HCT116 (cell line): ENCODE data around the gene GPR31.

Experiments used
- CBX3 ChIP-seq: IDR thresholded peaks from 2 replicates; pipeline ENCODE4 v1.6.1; 2012; ENCODE audit warnings: low read depth
- CEBPB ChIP-seq: IDR thresholded peaks from 2 replicates; pipeline ENCODE4 v1.6.1; 2012; ENCODE audit warnings: low read depth
- EZH2 ChIP-seq: fragments of 200-600 bp; sonication (generic); IDR thresholded peaks from 2 replicates; pipeline ENCODE4 v1.6.1; 2017; ENCODE audit warnings: antibody characterized with exemption, mixed run types
- EZH2phosphoT487 ChIP-seq: fragments of 200-600 bp; IDR thresholded peaks from 2 replicates; pipeline ENCODE4 v1.6.1; 2018; ENCODE audit warnings: antibody characterized with exemption, borderline replicate concordance
- POLR2A ChIP-seq: IDR thresholded peaks from 2 replicates; pipeline ENCODE4 v1.7.0; 2011; ENCODE audit warnings: borderline replicate concordance; ENCODE audit not compliant: insufficient read depth, insufficient read length; ENCODE audit errors: extremely low read depth
- POLR2AphosphoS5 ChIP-seq: IDR thresholded peaks from 2 replicates; pipeline ENCODE4 v1.6.1; 2011; ENCODE audit warnings: mild to moderate bottlenecking, low read depth, low read length, moderate library complexity
- SIN3A ChIP-seq: IDR thresholded peaks from 2 replicates; pipeline ENCODE4 v1.6.1; 2012; ENCODE audit warnings: low read depth
- YY1 ChIP-seq: IDR thresholded peaks from 2 replicates; pipeline ENCODE4 v1.6.1; 2011; ENCODE audit warnings: low read length, low read depth, moderate library complexity, mild to moderate bottlenecking; ENCODE audit not compliant: insufficient replicate concordance; ENCODE audit errors: extremely low read depth
- ZFX ChIP-seq: fragments of 450-650 bp; IDR thresholded peaks from 2 replicates; pipeline ENCODE4 v1.6.1; 2017
- ZNF274 ChIP-seq: fragments of 200-500 bp; sonication (Bioruptor generic); IDR thresholded peaks from 2 replicates; pipeline ENCODE4 v1.6.1; 2014; ENCODE audit warnings: mild to moderate bottlenecking, low read depth, low read length, inconsistent platforms
- TF ChIP-seq, protein P1 (sequence below), 3 experiments: fragments of 200-600 bp in 1 of 3; sonication (generic) in 1 of 3; IDR thresholded peaks in 2 of 3; conservative IDR thresholded peaks in 1 of 3; 2 replicates each; pipeline ENCODE4 v1.5.1; 2012 to 2017; ENCODE audit warnings: low read depth in 2 of 3, low read length in 2 of 3, antibody characterized with exemption in 1 of 3, borderline replicate concordance in 1 of 3, control low read depth in 1 of 3, mild to moderate bottlenecking in 1 of 3, mixed read lengths in 1 of 3, mixed run types in 1 of 3, moderate library complexity in 1 of 3; ENCODE audit not compliant: insufficient read depth in 1 of 3
- TF ChIP-seq, protein P2 (sequence below): IDR thresholded peaks from 2 replicates; pipeline ENCODE4 v1.6.1; 2012

DNA sequence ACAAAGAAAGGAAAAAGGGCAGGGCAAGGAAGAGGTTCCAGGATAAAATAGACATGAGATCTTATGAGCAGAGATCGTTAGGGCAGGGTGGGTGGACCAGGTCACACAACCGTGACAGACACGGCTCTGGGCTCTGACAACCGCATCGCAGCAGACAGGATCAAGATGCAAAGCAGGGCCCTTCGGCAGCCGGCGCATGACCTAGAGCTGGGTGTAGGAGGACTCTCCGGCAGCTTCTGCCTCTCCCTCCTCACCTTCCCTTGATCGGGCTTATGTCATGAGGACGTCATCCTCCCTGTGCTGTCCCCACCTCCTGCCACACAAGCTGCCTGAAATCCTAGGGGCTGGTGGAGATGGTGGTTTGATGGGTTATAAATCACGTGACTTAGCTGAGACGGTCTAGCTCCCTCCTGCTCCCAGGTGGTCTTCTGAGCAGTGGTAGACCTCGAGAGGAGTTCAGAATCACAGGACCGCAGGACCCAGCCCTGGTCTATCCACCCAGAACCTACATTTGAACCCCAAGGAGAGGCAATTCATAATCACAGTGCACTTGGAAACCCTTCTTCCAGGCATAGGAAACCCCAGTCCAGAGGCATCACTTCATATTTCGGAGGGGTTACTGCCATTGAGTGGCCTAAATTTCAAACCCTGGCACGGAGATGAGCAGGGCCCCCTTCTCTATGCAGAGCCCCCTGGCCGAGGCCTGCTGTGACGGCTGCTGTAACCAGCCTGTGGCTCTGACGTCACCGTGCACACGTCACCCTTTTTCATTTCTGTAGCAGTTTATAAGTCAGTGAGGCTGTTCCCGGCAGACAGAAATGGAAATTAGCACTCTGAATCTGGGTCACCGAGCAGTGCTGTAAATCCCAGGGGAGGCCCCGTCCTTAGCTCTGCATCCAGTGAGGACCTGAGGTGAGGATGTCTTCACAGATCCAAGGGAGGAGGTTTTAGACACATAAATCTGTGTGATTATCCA is 43.6 kb downstream of the GPR31 start:
- TF ChIP-seq EZH2 (no peak), ZNF274 (no peak), POLR2AphosphoS5 (no peak), POLR2A (no peak), ZFX (no peak), CEBPB (no peak), SIN3A (no peak), YY1 (no peak), EZH2phosphoT487 (no peak), CBX3 (no peak)
- TF ChIP-seq, protein P1, sequence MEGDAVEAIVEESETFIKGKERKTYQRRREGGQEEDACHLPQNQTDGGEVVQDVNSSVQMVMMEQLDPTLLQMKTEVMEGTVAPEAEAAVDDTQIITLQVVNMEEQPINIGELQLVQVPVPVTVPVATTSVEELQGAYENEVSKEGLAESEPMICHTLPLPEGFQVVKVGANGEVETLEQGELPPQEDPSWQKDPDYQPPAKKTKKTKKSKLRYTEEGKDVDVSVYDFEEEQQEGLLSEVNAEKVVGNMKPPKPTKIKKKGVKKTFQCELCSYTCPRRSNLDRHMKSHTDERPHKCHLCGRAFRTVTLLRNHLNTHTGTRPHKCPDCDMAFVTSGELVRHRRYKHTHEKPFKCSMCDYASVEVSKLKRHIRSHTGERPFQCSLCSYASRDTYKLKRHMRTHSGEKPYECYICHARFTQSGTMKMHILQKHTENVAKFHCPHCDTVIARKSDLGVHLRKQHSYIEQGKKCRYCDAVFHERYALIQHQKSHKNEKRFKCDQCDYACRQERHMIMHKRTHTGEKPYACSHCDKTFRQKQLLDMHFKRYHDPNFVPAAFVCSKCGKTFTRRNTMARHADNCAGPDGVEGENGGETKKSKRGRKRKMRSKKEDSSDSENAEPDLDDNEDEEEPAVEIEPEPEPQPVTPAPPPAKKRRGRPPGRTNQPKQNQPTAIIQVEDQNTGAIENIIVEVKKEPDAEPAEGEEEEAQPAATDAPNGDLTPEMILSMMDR (IDR thresholded peaks at IDR 0.05 in 2 of 3, conservative IDR thresholded peaks at IDR 0.05 in 1 of 3; ENCODE audit: borderline replicate concordance in 1 of 3, insufficient read depth in 1 of 3, low read depth in 2 of 3, low read length in 2 of 3), result no peak
- TF ChIP-seq, protein P2, sequence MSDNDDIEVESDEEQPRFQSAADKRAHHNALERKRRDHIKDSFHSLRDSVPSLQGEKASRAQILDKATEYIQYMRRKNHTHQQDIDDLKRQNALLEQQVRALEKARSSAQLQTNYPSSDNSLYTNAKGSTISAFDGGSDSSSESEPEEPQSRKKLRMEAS, result no peak
